Suppressor macrophage treated with lipopolysaccharide for 4 hours (primary cell): ENCODE data around the gene LCE1D.

ENCODE experiments used
- DNase-seq: peaks from one replicate; pipeline ENCODE4 v3.0.0-alpha.2; 2020

LCE1D gene, protein sequence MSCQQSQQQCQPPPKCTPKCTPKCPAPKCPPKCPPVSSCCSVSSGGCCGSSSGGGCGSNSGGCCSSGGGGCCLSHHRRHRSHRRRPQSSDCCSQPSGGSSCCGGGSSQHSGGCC

DNA sequence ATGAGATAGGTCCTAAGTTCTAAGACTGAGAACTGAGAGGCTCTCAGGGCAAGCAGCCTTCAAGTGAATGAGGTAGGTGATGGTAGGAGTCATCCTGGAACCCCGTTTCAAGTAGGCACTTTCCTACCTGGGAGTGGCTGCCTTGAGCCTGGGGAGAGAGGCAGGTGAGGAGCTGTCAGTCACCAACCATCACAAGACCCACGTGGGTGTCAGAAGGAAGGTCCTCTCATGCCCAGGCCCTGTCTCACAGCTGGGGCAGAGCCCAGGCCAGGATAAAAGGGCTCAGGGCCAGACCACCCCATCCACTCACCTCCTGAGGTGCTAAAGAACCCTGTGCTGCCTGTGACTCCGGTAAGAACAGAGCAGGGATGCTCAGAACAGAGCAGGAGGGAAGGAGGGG is at the start of gene LCE1D:
Gene LCE1D (plus strand): TSS at position 301 of the 400 bp plus-strand sequence. CDS start 1,074 bp downstream, outside the sequence.
- no peak for DNase-seq

DNA sequence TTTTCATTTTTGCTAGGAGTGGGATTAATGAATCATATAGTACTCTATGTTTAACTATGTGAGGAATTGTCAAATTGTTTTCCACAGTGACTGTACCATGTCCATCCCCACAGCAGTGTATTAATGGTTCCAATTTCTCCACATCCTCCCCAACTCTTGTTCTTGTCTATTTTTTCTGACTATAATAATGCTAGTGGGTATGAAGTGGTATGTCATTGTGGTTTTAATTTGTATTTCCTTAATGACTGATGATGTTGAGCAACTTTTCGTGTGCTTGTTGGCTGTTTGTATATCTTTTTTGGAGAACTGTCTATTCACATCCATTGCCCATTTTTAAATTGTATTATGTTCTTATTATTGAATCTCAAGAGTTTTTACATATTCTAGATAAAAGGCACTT is 48.7 kb upstream of the LCE1D start:
- no peak for DNase-seq

DNA sequence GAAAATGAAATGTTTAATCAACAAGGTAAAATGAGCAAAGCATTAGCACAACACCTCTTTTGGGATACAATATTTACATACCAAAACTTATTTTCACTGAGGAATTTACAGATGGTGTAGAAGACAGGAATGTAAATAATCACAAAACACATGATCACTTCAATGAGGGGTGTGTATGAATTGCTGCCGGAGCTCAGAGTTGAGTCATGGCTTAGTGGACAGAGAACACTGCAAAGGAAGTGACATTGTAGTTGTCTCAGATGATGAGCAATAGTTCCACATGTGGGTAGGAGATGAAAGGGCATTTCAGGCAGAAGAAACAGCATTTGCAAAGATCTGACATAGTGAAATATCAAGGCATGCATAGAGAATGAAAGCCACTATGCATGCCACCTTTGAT is 44.3 kb upstream of the LCE1D start:
- peak; percentile 28 for DNase-seq

DNA sequence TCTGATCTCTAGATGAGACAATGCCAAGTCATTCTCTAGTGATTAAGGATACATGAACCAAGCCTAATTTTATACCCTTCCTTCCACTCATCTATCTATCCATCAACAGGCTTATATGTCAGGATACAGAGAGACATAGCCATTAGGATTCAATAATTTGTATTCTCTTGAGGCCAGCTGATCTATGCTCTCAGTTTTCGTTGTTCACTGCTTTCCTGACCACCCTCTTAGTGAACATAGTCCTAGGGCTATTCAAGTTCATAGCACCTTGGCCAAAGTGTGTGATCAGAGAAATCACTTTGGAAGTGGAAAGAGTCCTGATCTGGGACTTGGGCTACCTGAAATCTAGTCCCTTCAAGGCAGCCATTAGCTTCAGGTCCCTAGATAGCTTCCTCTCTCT is 42.9 kb upstream of the LCE1D start:
- DNase-seq, result no peak

DNA sequence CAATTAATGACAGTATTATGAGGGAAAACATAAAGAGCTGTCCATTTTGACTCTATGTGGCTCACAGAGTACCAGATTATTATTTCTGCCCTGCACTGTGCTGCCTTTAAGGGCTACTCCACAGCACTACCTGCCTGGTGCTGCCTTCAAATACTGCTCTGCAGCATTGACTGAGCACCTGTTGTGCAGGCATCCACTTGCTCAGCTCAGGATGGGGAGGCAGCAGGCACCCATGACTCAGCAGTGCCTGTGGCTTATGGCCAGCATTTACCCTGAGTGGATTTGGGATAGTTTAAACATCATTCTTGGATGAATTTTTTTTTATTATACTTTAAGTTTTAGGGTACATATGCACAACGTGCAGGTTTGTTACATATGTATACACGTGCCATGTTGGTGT is 39.6 kb upstream of the LCE1D start:
- DNase-seq, result no peak

DNA sequence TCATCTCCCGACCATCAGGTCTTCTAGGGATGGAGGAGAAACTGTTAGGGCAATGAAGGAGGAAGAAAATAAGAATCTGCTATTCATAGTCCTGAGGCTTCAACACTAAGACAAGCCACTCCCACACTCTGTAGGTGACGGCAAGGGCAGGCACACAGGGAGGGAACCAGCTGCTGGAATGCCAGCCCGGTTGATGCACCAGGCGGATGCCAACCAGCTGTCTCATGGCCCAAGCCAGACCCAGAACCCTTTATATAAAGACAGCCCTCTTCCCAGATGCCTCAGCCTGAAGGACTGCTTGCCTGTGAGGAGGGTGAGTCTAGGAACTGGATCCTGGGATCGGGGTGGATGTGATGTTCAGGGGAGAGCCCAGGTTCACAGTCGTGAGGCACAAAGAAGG is 38.8 kb upstream of the LCE1D start, which contains the start of gene KPRP:
Gene KPRP (plus strand): TSS at position 279 of the 400 bp plus-strand sequence. CDS start 1,564 bp downstream, outside the sequence.
- no peak for DNase-seq

DNA sequence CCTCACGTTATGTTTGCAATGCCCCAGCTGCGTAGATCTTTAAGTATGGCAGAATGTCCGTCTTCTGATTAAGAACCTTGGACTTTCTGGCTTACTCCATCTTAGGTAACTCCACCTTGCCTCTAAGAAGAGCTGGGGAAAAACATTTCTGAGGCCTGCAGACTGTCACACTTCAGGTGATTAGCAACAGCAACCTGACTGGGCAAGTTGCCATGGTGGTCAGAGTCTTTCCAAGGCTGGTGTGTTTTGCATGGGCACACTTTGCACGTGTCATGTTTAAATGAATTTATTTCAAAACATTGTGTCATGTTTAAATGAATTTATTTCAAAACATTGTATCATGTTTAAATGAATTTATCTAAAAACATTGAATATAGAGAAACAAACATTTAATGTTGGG is 37.9 kb upstream of the LCE1D start:
- no peak for DNase-seq

DNA sequence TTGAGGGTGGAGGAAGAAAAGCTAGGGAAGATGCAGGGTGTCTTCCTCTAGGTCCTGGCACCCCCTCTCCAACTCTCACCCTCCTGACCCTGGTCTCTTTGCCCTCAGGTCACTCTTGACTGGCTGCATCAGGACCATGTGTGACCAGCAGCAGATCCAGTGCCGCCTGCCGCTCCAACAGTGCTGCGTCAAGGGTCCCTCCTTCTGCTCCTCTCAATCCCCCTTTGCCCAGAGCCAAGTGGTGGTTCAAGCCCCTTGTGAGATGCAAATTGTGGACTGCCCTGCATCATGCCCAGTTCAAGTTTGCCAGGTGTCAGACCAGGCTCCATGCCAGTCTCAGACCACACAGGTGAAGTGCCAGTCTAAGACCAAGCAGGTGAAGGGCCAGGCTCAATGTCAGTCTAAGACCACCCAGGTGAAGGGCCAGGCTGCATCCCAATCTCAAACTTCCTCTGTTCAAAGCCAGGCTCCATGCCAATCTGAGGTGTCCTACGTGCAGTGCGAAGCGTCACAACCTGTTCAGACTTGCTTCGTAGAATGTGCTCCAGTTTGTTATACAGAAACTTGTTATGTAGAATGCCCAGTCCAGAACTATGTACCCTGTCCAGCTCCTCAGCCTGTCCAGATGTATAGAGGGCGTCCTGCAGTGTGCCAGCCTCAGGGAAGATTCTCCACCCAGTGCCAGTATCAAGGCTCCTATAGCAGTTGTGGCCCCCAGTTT is 36.9 kb upstream of the LCE1D start:
- DNase-seq, result no peak

DNA sequence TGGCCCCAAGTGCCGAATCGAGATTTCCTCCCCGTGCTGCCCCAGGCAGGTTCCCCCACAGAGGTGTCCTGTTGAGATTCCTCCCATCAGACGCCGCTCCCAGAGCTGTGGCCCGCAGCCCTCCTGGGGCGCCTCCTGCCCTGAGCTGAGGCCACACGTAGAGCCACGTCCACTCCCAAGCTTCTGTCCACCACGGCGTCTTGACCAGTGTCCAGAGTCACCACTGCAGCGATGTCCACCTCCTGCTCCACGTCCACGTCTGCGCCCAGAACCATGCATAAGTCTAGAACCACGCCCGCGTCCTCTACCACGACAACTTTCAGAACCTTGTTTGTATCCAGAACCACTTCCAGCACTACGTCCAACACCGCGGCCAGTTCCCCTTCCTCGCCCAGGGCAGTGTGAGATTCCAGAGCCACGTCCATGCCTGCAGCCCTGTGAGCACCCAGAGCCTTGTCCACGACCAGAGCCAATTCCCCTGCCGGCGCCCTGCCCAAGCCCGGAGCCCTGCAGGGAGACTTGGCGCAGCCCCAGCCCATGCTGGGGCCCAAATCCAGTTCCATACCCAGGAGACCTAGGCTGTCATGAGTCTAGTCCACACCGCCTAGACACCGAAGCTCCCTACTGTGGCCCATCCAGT is 35.9 kb upstream of the LCE1D start:
- DNase-seq, result no peak

DNA sequence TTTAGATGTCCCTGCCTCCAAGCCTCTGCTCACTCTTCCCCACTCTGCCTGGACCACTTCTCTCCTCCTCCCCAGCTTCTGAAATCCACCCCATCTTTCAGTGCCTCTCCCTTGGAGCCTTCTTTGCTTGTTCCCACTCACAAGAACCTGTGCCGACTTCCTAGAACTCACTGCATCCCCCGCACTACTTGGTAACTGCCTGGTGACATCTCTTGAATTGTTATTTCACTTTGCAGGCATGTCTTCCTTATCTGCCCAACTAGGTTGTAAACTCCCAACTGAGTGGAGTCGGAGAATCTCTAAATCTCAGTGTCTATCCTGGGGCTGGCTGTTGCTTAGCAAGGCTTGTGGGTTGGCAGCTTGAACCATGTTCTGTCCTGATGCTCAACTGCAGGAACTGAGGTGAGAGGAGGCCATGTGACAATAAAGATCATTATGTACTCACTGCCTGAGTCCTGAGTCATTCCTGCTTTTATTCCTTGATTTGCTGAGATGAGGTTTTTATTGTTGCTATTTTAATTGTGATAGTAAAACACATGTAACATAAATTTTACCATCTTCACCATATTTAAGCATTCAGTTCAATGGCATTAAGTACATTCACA is 34.8 kb upstream of the LCE1D start:
- DNase-seq, result no peak

DNA sequence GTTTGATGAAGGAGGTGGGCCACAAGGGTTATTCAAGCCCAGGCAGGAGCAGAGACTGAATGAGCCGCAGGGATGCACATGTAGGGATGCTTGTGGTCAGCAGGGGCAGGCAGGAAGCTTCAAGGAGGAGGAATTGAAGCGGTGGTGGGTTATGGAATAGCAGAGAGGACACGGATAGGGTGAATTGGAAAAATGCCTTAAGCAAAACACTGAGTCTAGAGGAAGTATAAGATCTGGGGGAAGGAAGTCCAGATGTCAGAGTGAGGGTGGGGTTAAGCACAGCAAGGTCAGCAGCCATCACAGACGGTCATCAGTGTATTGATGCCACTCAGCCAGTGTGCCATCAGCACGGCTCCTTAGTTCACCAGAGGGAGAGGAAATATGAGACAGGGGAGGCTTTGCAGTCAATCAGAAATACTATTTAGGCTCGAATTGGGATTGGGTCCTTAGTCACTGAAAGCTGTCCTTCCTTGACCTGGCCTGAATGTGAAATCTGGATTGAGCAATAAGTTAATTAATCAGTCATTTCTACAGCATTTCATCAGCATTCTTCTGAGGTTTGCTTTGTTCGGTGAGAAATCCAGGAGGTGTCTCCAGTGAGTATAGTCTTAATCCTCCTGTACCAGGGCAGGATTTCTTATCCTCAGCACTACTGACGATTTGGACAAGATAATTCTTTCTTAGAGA is 27.5 kb upstream of the LCE1D start:
- no peak for DNase-seq

DNA sequence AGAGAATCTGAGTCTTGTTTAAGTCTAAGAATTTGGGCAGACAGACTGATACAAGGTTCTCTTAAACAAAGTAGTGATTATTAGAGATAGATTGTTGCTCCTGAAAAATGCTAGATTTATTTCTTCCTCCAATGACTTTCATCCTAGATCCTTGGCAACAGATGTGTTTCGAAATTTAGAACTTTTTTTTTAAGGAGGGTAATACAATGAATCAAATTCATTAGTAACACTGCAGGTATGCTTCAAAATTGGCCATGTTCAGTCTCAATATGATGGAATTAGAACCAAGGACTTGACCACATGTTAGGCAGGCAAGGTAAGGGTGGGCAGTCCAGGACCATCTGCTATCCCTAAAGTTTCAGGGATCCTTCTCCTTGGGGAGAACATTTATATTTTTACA is 26.1 kb upstream of the LCE1D start:
- DNase-seq, result no peak

DNA sequence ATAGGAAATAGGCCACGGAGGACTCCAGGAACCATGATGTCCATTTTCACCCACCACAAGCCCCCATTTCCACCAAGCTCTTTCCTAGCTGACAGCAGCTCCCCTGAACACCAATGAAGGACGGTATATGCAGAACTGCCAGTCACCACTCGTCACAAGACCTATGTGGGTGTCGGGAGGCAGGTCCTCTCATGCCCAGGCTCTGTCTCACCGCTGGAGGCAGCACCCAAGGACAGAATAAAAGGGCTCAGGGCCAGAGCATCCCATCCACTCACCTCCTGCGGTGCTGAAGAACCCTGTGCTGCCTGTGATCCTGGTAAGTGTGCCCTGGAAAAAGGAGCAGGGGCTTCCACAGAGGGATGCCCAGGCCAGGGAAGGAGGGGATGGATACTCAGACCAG is 21.6 kb upstream of the LCE1D start, which contains the start of gene LCE1F:
Gene LCE1F (plus strand): TSS at position 266 of the 400 bp plus-strand sequence. CDS start 1,232 bp downstream, outside the sequence.
- DNase-seq, result no peak

DNA sequence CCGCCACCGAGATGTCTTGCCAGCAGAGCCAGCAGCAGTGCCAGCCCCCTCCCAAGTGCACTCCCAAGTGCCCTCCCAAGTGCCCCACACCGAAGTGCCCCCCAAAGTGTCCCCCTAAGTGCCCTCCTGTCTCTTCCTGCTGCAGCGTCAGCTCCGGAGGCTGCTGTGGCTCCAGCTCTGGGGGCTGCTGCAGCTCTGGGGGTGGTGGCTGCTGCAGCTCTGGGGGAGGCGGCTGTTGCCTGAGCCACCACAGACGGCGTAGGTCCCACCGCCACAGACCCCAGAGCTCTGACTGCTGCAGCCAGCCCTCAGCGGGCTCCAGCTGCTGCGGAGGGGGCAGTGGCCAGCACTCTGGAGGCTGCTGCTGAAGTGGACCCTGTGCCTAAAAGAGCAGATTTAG is 20.2 kb upstream of the LCE1D start:
- DNase-seq, result no peak

DNA sequence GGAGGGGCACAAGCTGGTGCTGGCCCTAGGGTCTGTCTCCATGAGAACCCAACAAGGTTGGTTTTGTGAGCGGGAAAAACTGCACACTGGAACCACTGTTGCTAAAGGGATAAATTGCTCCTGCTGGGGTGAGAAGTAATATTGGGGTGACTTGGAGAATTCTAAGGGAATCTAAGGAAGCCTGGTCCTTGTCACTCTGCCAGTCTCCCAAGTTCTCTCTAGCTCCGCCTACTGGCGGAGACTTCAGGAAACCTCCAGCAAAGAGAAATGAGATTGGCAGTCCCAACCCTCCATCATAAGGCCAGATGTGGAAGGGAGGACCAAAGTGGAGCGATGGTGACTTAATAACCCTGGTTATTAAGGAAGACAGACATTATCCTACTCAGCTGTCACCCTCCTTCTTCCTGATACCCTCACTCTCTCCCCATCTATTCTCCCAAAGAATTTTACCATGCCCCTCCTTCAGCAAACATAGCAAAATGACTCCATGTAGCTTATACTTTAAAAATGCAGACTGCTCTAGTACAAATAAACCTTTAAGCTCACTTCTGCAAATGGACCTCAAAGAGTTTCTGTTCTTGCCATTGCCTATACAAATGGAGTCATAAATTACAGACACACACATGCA is 18.9 kb upstream of the LCE1D start:
- DNase-seq, result peak; percentile 36

DNA sequence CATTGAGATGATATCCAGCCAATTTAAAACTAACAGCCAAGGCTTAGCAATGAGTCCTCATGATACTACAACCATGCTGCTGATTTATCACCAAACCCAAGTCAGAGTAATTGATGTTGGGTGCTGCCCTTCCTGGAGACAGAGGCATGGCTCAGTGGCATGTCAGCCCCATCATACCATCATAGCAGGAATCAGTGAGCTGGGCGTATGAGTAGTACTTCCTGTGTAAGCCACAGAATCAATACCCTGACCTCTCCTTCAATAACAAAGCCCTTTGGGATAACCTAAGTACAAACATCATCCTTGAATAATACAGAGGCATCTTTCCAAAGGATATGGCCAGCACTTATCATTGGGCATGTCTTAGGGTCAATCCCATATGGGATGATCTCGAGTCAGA is 13.4 kb upstream of the LCE1D start:
- DNase-seq, result no peak

DNA sequence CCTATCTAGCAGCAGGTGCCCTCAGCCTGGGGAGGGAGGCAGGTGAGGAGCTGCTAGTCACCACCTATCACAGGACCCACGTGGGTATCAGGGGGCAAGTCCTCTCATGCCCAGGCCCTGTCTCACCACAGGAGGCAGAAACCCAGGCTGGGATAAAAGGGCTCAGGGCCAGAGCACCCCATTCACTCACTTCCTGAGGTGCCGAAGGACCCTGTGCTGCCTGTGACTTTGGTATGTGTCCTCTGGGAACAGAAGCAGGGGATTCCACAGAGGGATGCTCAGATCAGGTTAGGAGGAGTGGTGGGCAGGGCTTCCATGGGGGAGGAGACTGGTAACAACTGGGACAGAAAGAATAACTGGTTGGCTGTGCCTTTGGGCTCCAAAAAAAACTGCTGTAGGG is 10.4 kb upstream of the LCE1D start, which contains the start of gene LCE1E:
Gene LCE1E (plus strand): TSS at position 181 of the 400 bp plus-strand sequence. CDS start 1,043 bp downstream, outside the sequence.
- no peak for DNase-seq

DNA sequence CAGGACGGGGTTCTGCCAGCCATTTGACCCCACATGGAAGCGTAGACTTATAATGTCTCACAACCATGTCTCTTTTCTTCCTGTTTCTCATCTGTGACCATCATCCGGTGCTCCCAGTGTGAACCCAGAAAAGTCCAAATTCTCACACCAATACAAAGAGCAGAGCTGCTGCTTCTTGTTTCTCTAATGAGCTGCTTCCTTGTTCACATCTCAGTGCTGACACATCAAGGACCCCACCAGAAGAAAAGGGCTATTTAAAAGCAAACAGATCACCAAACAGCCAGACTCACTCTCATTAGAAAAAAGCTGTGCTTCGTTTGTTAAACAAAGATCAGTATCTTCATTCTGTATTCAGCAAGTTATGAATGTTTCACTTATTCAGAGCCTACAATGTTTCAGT is 835 bp upstream of the LCE1D start:
- DNase-seq, result no peak

DNA sequence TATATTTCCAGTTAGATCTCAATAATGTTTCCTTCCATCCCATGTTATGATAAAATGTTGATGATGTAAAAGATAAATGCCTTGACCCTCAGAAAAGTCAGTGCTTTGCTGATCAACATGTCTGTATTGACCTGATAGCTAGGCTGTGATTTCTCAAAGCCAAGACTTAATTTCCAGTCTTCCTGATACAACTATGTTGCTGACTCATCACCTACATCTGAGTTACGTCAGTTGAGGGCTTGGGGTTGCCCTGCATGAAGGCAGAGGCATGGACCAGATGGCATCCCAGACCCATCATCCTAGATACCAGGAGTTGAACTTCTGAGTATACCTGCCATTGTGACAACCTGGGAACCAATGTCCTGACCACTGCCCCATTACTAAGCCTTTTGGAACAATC is 4.8 kb downstream of the LCE1D start:
- DNase-seq, result no peak

DNA sequence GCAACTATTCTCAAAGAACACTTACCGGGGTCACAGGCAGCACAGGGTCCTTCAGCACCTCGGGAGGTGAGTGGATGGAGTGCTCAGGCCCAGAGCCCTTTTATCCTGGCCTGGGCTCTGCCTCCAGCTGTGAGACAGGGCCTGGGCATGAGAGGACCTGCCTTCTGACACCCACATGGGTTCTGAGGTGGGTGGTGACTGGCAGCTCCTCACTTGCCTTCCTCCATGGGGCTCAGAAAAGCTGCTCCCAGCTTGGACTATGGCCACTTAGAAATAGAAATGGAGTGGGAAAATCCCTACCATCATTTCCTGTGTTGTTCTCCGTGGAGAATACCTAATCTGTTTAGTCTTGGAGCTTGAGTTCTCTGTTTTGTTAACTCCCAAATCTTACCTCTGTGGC is 10.1 kb downstream of the LCE1D start, which contains the start of gene LCE1C:
Gene LCE1C (minus strand): TSS at position 76 of the 400 bp plus-strand sequence. CDS start 1,173 bp downstream, outside the sequence.
- DNase-seq, result no peak

DNA sequence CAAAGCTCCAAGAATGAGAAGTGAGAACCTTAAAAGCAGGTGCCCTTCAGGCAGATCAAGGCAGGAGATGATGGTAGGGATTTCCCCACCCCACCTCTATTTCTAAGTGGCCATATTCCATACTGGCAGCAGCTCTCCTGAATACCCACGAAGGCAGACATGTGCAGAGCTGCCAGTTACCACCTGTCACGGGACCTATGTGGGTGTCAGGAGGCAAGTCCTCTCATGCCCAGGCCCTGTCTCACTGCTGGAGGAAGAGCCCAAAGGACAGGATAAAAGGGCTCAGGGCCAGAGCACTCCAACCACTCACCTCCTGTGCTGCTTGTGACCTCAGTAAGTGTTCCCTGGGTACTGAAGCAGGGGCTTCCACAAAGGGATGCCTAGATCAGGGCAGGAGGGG is 14.5 kb downstream of the LCE1D start:
- no peak for DNase-seq

DNA sequence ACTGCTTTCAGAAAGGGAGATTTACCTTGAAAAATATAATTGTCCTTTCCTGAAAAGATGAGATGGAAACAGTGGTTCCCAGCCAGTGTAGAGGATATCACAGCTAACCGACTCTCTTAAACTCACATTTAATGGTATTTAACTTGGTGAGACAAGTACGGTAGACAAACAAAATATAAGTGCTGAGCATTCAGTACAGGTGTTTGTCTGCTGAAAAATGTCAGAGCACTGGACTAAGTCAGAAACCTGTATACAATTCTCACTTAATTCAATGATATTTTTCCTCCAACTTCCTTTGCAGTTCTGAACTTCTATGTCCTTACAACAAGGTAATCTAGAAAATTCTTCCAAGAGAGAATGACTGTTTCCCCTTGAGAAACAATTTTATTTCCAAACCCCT is 15.2 kb downstream of the LCE1D start, which contains the start of gene LCE1B:
Gene LCE1B (plus strand): TSS at position 301 of the 400 bp plus-strand sequence. CDS start 476 bp downstream, outside the sequence.
- DNase-seq, result no peak
